Smooth muscle cell (in vitro differentiated cells): Measurements from ENCODE around the gene HINT2. TPM values are rescaled to one million over a fixed set of nuclear protein-coding genes. Genes with fewer than 3 reads are reported as not detected.

Experiments used
- DNase-seq: peaks from one replicate; lab custom pipeline; 2025; ENCODE audit not compliant: unreplicated experiment; lab: John Stamatoyannopoulos, UW
- H2AFZ ChIP-seq: fragments of 200-600 bp; sonication (generic); 2 replicates; pipeline ENCODE4 v1.6.0; 2016; ENCODE audit warnings: antibody characterized with exemption, low read depth, mild to moderate bottlenecking
- H3F3A ChIP-seq: fragments of 200-600 bp; sonication (generic); 2 replicates; pipeline ENCODE4 v1.6.0; 2017; ENCODE audit warnings: antibody characterized with exemption, low read depth
- H3K27ac ChIP-seq: fragments of 200-600 bp; sonication (generic); 2 replicates; pipeline ENCODE4 v1.5.1; 2016; ENCODE audit warnings: low read depth, mild to moderate bottlenecking
- H3K27me3 ChIP-seq: fragments of 200-600 bp; sonication (generic); 2 replicates; pipeline ENCODE4 v1.6.1; 2016; ENCODE audit warnings: low read depth, mild to moderate bottlenecking
- H3K36me3 ChIP-seq: fragments of 200-600 bp; sonication (generic); 2 replicates; pipeline ENCODE4 v1.5.1; 2016; ENCODE audit warnings: low read depth
- H3K4me1 ChIP-seq: fragments of 200-600 bp; sonication (generic); 2 replicates; pipeline ENCODE4 v1.5.1; 2016; ENCODE audit warnings: low read depth
- H3K4me2 ChIP-seq: fragments of 200-600 bp; sonication (generic); 2 replicates; pipeline ENCODE4 v1.6.0; 2016; ENCODE audit warnings: mild to moderate bottlenecking
- H3K4me3 ChIP-seq: fragments of 200-600 bp; sonication (generic); 2 replicates; pipeline ENCODE4 v1.5.1; 2016; ENCODE audit warnings: mild to moderate bottlenecking
- H3K79me2 ChIP-seq: fragments of 200-600 bp; sonication (generic); 2 replicates; pipeline ENCODE4 v1.6.0; 2016; ENCODE audit warnings: low read depth, mild to moderate bottlenecking
- H3K9ac ChIP-seq: fragments of 200-600 bp; sonication (generic); 2 replicates; pipeline ENCODE4 v1.6.0; 2016; ENCODE audit warnings: low read depth
- H3K9me3 ChIP-seq: fragments of 200-600 bp; sonication (generic); replicated peaks from 2 replicates; pipeline ENCODE4 v1.5.1; 2016; ENCODE audit warnings: low read depth
- H4K20me1 ChIP-seq: fragments of 200-600 bp; sonication (generic); 2 replicates; pipeline ENCODE4 v1.6.0; 2016; ENCODE audit warnings: low read depth
- CTCF ChIP-seq: fragments of 200-600 bp; sonication (generic); IDR thresholded peaks from 2 replicates; pipeline ENCODE4 v1.5.1; 2017; ENCODE audit warnings: borderline replicate concordance, mild to moderate bottlenecking, antibody characterized with exemption; ENCODE audit not compliant: insufficient read depth, poor library complexity, severe bottlenecking
- WGBS: methylation state at CpG from one replicate; pipeline ENCODE4 v1.1.7; 2016; ENCODE audit warnings: low lambda C conversion rate; 5-methylcytosine and 5-hydroxymethylcytosine counted together
- polyA plus RNA-seq: library from polyadenylated mRNA; unstranded; fragments of >200 nt; fragmentation: Nextera tagmentation; extraction: Ambion mirVana; gene quantifications from 2 replicates; pipeline ENCODE4 v1.2.1, GENCODE V29; 2016
- total RNA-seq: library from RNA; depleted of rRNA; stranded (reverse); fragments of >200 nt; gene quantifications from 2 replicates; pipeline ENCODE4 v1.2.3, GENCODE V29; 2014

Gene HINT2
- total and polyA plus RNA-seq, 2 experiments from 2014 or later, result 7.7 to 66.7 TPM

DNA sequence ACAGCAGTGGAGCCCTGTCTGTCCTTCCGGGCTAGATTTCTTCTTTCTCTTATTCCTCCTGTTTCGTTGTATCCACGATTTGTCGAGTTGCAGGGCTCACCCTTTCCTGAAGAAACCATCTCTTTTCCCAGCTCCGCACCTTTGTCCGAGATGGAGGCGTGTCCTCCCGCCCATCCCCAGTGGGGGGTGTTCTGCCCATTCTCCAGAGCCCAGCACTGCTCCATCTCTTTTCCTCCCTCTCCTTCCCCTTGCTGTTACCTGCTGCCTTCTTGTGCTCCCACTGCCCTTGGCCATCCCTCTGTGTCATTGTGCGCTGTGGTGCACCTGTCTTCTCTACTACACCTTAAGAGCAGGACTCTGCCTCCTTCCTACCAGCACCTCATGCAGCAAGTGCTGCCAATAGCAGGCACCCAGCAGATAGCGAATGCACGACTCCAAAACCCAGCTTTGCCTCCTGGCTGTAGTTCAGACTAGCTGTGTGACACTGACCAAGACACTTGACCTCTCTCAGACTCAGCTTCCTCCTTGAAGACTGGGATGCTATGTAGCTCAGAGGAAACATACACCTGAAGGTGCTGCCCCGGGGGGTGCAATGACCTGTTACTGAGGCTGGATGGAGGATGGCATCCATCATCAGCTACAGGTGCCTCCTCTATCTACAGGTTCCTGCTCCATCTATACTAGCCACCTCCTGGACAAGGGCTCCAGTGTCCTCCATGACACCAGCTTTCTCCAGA, 46.5 kb upstream of the HINT2 start:
- Histone ChIP-seq H3K4me3 (no peak overlapping the region), H3K4me2 (no peak overlapping the region), H3K9ac (no peak overlapping the region), H3K4me1 (no peaks in the 10 kb centered on the region), H3K36me3 (no peaks in the 10 kb centered on the region), H3K79me2 (no peaks in the 10 kb centered on the region), H3K27me3 (peaks cover 15% of the 10 kb centered on the region), H3F3A (no peaks in the 10 kb centered on the region), H4K20me1 (no peaks in the 10 kb centered on the region), H2AFZ (no peak overlapping the region), H3K27ac (no peak overlapping the region), H3K9me3 (no peaks in the 10 kb centered on the region)
- no peak for DNase-seq
- 74% methylated on average over 12 of the region's 12 CpGs for whole genome bisulfite sequencing
- TF ChIP-seq CTCF, result no peak

- 87% methylated on average over 3 of the region's 3 CpGs for WGBS
- no peaks in the 10 kb centered on the region for H3F3A ChIP-seq
- H3K4me3 ChIP-seq, result no peak overlapping the region
- H3K27me3 ChIP-seq, result peaks cover 15% of the 10 kb centered on the region
- no peak overlapping the region for H3K4me2 ChIP-seq
- no peaks in the 10 kb centered on the region for H4K20me1 ChIP-seq
- DNase-seq, result no peak
- no peaks in the 10 kb centered on the region for H3K36me3 ChIP-seq
- H3K9me3 ChIP-seq, result no peaks in the 10 kb centered on the region
- H3K79me2 ChIP-seq, result no peaks in the 10 kb centered on the region
- no peak for TF ChIP-seq CTCF
- H3K27ac ChIP-seq, result no peak overlapping the region
- H3K9ac ChIP-seq, result no peak overlapping the region
- no peaks in the 10 kb centered on the region for H3K4me1 ChIP-seq
- no peak overlapping the region for H2AFZ ChIP-seq
Measured at GRCh38 chr9:35859990-35860339, 45.1 kb upstream of the HINT2 start.

GRCh38 chr9:35859310-35859989, 44.6 kb upstream of the HINT2 start:
- Histone ChIP-seq H3K9me3 (no peaks in the 10 kb centered on the region), H3K9ac (no peak overlapping the region), H3K36me3 (no peaks in the 10 kb centered on the region), H4K20me1 (no peaks in the 10 kb centered on the region), H3K4me1 (no peaks in the 10 kb centered on the region), H3F3A (no peaks in the 10 kb centered on the region), H3K27ac (no peak overlapping the region), H3K79me2 (no peaks in the 10 kb centered on the region), H3K4me2 (no peak overlapping the region), H3K4me3 (no peak overlapping the region), H3K27me3 (peaks cover 13% of the 10 kb centered on the region), H2AFZ (no peak overlapping the region)
- no peak for TF ChIP-seq CTCF
- 81% methylated on average over 16 of the region's 16 CpGs for WGBS
- no peak for DNase-seq

- TF ChIP-seq CTCF, result no peak
- H3K9ac ChIP-seq, result no peak overlapping the region
- WGBS, result 93% methylated on average over 5 of the region's 5 CpGs
Measured at GRCh38 chr9:35858458-35858857, 43.6 kb upstream of the HINT2 start.

More at GRCh38 chr9:35858458-35858857, 43.6 kb upstream of the HINT2 start:
- no peak overlapping the region for H3K4me3 ChIP-seq
- H3K36me3 ChIP-seq, result no peaks in the 10 kb centered on the region
- H3K4me1 ChIP-seq, result no peaks in the 10 kb centered on the region
- H3K79me2 ChIP-seq, result no peaks in the 10 kb centered on the region
- no peaks in the 10 kb centered on the region for H3F3A ChIP-seq
- H3K4me2 ChIP-seq, result no peak overlapping the region
- H4K20me1 ChIP-seq, result no peaks in the 10 kb centered on the region
- H3K27me3 ChIP-seq, result peaks cover 11% of the 10 kb centered on the region
- no peak for DNase-seq
- H3K27ac ChIP-seq, result no peak overlapping the region
- H2AFZ ChIP-seq, result no peak overlapping the region
- no peaks in the 10 kb centered on the region for H3K9me3 ChIP-seq
